Epithelial cell of prostate (primary cell): ENCODE results near the gene APH1B.
"Not testable (repeated sequence)": the region's sequence is repeated elsewhere in the genome, so short reads cannot be mapped to it uniquely, and the experiment has no call there.

Experiments used
- DNase-seq: peaks from one replicate; pipeline ENCODE4 v3.0.0-alpha.2; 2011; ENCODE audit warnings: low read depth, low spot score
- H3K27ac ChIP-seq: fragments of 450-650 bp; 2 replicates; pipeline ENCODE4 v1.5.1; 2017; ENCODE audit warnings: mild to moderate bottlenecking

APH1B gene

GRCh38 chr15:63292241-63292640 is 14.8 kb downstream of the APH1B start:
- no peak for DNase-seq
- H3K27ac ChIP-seq, result no peak overlapping the region

GRCh38 chr15:63292771-63293170 is 15.4 kb downstream of the APH1B start:
- H3K27ac ChIP-seq, result no peak overlapping the region
- no peak for DNase-seq

GRCh38 chr15:63294359-63294758 is 17.0 kb downstream of the APH1B start:
- DNase-seq, result no peak
- H3K27ac ChIP-seq, result no peak overlapping the region

GRCh38 chr15:63295341-63295740 is 17.9 kb downstream of the APH1B start:
- no peak for DNase-seq
- H3K27ac ChIP-seq, result no peak overlapping the region

GRCh38 chr15:63296195-63296594 is 18.8 kb downstream of the APH1B start:
- H3K27ac ChIP-seq, result no peak overlapping the region
- DNase-seq, result no peak

- no peak overlapping the region for H3K27ac ChIP-seq
- DNase-seq, result no peak
Measured at GRCh38 chr15:63299943-63300575, 22.7 kb downstream of the APH1B start.

GRCh38 chr15:63301088-63301487 is 23.7 kb downstream of the APH1B start:
- DNase-seq, result no peak

GRCh38 chr15:63305260-63305659 is 27.9 kb downstream of the APH1B start:
- DNase-seq, result no peak
- H3K27ac ChIP-seq, result no peak overlapping the region

More at GRCh38 chr15:63301088-63301487, 23.7 kb downstream of the APH1B start:
- H3K27ac ChIP-seq, result no peak overlapping the region

- no peak overlapping the region for H3K27ac ChIP-seq
- DNase-seq, result no peak
Measured at GRCh38 chr15:63306492-63307073, 29.2 kb downstream of the APH1B start.

- DNase-seq, result no peak
Measured at GRCh38 chr15:63308491-63308890, 31.1 kb downstream of the APH1B start.

GRCh38 chr15:63308947-63309346 is 31.5 kb downstream of the APH1B start:
- peak overlapping the region; percentile 14 for H3K27ac ChIP-seq
- DNase-seq, result no peak

More at GRCh38 chr15:63308491-63308890, 31.1 kb downstream of the APH1B start:
- H3K27ac ChIP-seq, result no peak overlapping the region

GRCh38 chr15:63310646-63311045 is 33.2 kb downstream of the APH1B start:
- H3K27ac ChIP-seq, result no peak overlapping the region
- no peak for DNase-seq

GRCh38 chr15:63312286-63312685 is 34.9 kb downstream of the APH1B start:
- no peak for DNase-seq

GRCh38 chr15:63313825-63314224 is 36.4 kb downstream of the APH1B start:
- no peak for DNase-seq
- no peak overlapping the region for H3K27ac ChIP-seq

More at GRCh38 chr15:63312286-63312685, 34.9 kb downstream of the APH1B start:
- H3K27ac ChIP-seq, result no peak overlapping the region

- H3K27ac ChIP-seq, result no peak overlapping the region
- no peak for DNase-seq
Measured at GRCh38 chr15:63314409-63314808, 37.0 kb downstream of the APH1B start.

- no peak overlapping the region for H3K27ac ChIP-seq
- DNase-seq, result no peak
Measured at GRCh38 chr15:63318344-63318743, 40.9 kb downstream of the APH1B start.

- no peak overlapping the region for H3K27ac ChIP-seq
- DNase-seq, result no peak
Measured at GRCh38 chr15:63319065-63319464, 41.7 kb downstream of the APH1B start.

GRCh38 chr15:63320446-63320845 is 43.0 kb downstream of the APH1B start:
- not testable (repeated sequence) for H3K27ac ChIP-seq, DNase-seq

- not testable (repeated sequence) for H3K27ac ChIP-seq
Measured at GRCh38 chr15:63320981-63321380, 43.6 kb downstream of the APH1B start.

GRCh38 chr15:63321462-63321861 is 44.1 kb downstream of the APH1B start:
- no peak for DNase-seq
- no peak overlapping the region for H3K27ac ChIP-seq

More at GRCh38 chr15:63320981-63321380, 43.6 kb downstream of the APH1B start:
- DNase-seq, result not testable (repeated sequence)

GRCh38 chr15:63322541-63322940 is 45.1 kb downstream of the APH1B start:
- DNase-seq, result no peak
- H3K27ac ChIP-seq, result no peak overlapping the region
